ENCODE data around the gene GTF3C6. TPM values are rescaled to one million over a fixed set of nuclear protein-coding genes. Genes with fewer than 3 reads are reported as not detected.
"Not testable (repeated sequence)": the region's sequence is repeated elsewhere in the genome, so short reads cannot be mapped to it uniquely, and the experiment has no call there.

GTF3C6 gene
- polyA plus RNA-seq, 1 donor: 70.6 TPM

DNA sequence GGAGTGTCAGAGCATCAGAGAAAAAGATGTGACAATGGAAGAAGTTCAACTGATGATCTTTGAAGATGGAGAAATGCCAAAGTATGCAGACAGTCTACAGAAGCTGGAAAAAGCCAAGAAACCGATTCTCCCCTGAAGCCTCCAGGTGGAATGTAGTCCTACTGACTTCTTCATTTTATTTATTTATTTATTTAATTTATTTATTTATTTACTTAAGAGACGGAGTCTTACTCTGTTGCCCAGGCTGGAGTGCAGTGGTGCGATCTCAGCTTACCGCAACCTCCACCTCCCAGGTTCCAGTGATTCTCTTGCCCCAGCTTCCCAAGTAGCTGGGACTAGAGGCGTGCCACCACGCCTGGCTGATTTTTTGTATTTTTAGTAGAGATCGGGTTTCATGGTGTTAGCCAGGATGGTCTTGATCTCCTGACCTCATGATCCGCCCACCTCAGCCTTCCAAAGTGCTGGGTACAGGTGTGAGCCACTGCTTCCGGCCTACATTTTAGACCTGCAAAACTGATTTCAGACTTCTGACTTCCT lies 21.1 kb downstream of the GTF3C6 start:
- DNase-seq (ENCODE audit: low read depth): no peak

DNA sequence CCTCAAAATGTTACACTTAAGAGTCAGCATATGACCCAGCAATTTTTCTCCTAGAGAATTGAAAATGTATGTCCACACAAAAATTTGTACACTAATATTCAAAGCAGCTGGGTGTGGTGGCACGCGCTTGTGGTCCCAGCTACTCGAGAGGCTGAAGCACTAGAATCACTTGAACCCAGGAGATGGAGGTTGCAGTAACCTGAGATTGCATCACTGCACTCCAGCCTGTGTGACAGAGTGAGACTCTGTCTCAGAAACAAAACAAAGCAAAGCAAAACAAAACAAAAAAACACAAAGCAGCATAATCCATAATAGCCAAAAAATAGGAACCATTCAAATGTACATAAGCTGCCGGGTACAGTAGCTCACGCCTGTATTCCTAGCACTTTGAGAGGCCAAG lies 21.7 kb downstream of the GTF3C6 start:
- no peak for DNase-seq (ENCODE audit: low read depth)

DNA sequence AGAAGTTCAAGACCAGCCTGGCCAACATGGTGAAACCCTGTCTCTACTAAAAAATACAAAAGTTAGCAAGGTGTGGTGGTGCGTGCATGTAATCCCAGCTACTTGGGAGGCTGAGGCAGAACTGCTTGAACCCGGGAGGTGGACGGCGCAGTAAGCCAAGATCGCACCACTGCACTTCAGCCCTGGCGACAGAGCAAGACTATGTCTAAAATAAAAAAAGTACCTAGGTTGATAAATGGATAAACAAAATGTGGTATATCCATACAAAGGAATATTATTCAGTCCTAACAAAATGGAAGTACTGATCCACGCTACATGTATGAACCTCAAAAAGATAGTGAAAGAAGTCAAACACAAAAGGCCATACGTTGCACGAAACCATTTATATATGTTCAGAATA lies 22.1 kb downstream of the GTF3C6 start:
- DNase-seq (ENCODE audit: low read depth): no peak

DNA sequence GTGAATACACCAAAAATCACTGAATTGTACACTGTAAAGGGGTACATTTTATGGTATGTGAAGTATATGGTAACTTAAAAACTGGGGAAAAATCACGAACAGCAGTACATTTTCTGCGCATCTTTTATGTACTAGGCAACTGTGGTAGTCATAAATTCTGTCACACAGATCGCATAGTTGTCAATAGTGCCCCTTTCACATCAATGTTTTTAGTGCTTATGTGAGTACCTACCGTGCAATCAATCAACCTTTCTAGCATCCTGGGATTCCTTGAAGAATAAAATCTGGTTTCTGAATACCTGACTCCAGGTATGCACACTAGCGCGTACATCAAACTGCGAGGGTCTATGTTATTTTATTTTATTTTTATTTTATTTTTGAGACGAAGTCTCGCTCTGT lies 22.7 kb downstream of the GTF3C6 start:
- DNase-seq (ENCODE audit: low read depth): no peak

DNA sequence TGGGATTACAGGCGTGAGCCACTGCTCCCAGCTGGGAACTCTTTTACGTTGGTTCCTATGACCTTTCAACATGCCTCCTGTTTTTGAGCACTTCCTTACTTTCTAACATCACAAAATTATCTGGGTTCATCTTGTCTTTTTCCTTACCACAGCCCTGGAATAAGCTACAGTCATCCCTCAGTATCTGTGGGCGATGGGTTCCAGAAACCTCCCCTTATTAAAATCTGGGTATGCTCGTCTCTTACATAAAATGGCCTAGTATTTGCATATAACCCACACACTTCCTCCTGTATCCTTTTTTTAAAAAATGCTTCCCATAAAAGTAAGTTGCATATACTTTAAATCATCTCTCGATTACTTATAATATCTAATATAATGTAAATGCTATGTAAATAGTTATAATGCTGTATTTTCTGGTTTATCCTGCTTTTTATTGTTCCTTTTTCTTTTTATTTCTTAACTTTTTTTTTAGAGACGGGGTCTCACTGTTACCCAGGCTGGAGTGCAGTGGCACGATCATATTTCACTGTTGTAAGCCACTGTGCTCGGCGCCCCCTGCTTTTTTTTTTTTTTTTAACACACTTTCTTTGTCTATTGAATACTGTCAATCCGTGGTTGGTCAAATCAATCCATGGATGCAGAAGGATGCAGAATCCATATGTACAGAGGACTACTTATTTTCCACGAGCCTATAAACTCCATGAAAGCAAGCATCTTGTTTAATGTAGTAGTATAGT lies 32.5 kb downstream of the GTF3C6 start:
- DNase-seq (ENCODE audit: low read depth): no peak

DNA sequence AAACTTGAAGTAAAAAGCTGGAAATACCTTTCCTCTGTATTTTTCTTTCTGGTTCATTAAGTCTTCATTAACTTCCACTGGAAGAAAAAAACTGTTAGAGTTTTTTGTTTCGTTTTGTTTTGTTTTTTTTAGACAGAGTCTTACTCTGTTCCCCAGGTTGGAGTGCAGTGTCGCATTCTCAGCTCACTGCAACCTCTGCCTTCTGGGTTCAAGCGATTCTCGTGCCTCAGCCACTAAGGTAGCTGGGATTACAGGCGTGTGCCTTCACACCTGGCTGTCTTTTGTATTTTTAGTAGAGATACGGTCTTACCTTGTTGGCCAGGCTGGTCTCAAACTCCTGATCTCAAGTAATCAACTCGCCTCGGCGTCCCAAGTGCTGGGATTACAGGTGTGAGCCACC lies 38.2 kb downstream of the GTF3C6 start:
- no peak for DNase-seq (ENCODE audit: low read depth)

DNA sequence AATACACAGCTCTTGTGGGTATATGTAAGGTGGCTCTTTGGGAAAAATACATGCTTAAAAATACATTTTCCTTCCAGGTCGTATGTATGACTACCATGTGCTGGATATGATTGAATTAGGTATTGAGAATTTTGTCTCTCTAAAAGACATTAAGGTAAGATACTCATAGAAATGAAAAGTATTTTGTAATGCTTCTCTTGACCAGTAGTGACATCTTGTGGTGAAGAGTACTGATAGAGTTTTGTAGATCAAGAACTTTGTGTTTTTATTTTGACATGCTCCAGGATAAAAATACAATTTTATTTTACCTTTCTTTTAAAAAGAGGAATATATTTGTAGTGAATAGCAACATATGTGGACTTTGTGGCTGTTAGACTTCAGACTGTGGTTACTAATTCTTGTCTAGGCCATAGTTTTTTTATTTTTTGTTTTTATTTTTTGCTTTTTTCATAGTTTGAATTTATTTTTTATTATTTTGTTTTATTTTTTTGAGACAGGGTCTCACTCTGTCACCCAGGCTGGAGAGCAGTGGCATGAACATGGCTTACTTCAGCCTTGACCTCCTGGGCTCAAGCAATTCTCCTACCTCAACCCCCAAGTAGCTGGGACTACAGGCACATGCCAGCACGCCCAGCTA lies 41.2 kb downstream of the GTF3C6 start:
- DNase-seq (ENCODE audit: low read depth): no peak

DNA sequence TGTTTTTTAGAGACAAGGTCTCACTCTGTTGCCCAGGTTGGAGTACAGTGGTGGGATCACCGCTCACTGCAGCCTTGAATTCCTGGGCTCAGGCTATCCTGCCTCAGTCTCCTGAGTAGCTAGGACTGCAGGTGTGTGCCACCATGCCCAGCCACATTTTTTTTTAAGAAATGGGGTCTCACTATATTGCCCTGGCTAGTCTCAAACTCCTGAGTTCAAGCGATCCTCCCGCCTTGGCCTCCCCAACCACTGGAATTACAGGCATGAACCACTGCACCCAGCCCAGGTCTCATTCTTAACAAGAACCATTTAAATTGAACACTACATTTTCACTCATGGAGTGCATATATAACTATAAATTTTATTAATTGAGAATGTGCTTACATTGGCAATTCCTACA lies 43.8 kb downstream of the GTF3C6 start:
- DNase-seq (ENCODE audit: low read depth): no peak

DNA sequence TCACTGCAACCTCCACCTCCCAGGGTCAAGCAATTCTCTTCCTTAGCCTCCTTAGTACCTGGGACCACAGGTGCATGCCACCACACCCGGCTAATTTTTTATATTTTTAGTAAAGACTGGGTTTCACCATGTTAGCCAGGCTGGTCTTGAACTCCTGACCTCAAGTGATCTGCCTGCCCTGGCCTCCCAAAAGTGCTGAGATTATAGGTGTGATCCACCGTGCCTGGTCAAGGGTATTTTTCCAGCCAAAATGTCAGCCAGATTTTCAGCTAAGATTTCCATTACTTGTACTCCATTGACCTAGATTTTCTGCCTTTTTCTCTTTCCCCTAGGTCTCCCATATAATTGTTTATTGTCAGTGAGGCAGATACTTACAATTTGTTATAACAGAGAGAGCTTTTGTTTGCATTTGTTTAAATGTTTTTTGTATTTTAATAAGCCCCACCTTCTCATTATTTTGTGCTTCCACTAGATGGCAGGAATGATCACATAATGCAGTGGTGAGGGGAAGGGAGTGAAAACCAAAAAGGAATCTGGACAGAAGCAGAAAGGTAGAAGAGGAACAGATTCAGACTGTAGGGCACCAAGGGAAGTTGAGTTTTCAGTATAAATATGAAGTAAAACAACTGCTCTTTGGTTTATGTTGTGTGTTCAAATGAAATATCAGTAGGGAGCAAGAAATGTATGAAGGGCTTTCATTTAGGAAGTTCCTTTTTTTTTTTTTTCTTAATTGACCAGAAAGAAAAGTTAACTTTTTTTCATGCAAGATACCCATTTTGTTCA lies 53.0 kb downstream of the GTF3C6 start:
- DNase-seq (ENCODE audit: low read depth): peak; percentile 29

DNA sequence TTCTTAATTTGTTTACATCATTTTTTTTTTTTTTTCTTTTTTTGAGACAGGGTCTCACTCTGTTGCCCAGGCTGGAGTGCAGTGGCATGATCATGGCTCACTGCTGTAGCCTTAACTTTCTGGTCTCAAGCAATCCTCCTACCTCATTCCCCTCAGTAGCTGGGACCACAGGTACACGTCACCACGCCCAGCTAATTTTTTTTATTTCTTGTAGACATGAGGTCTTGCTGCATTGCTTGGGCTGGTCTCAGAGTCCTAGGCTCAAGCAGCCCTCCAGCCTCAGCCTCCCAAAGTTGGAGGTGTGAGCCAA lies 53.6 kb downstream of the GTF3C6 start:
- DNase-seq (ENCODE audit: low read depth): no peak

DNA sequence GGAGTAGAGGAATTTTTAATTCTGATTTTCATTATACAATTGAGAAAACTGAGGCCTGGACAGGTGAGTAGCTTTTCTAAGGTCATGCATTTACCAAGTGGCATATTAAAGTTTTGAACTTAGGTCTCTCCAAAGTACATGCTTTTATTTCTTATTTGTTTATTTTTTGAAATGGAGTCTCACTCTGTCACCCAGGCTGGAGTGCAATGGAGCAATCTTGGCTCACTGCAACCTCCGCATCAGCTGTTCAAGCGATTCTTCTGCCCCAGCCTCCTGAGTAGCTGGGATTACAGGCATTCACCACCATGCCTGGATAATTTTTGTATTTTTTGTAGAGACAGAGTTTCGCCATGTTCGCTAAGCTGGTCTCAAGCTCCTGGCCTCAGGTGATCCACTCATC lies 54.0 kb downstream of the GTF3C6 start:
- DNase-seq (ENCODE audit: low read depth): not testable (repeated sequence)

DNA sequence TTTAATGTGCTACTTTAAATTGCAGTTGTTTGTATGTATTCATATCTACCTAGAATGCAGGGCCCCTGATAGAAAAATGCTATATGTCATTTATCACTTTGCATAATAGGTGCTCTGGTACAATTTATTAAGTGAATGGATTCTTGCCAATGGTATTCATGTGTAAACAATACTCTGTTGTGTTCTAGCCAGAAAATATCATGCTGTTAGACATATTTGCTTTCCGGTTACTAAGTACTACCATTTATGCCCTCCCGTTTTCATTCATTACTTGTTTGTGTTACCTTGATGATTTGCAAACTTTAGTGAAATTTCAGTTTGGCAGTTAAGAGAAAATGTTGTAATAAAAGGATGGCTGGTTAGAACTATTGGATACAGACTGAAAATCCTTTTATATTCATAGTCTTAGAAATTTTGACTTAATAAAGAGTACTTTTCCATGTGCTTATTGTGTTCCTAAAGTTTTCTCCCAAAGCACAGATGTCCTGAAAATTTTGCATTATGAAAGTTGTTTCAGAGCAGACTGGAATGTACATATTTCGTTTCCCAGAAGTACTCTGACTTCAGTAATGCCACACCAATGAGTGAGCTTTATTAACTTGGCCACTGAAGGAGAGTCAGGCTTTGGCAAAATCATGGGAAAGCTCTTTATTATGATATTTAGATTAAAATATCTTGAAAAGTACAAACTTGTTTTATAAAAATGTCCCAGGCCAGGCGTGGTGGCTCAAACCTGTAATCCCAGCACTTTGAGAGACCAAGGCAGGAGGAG lies 54.8 kb downstream of the GTF3C6 start:
- no peak for DNase-seq (ENCODE audit: low read depth)

DNA sequence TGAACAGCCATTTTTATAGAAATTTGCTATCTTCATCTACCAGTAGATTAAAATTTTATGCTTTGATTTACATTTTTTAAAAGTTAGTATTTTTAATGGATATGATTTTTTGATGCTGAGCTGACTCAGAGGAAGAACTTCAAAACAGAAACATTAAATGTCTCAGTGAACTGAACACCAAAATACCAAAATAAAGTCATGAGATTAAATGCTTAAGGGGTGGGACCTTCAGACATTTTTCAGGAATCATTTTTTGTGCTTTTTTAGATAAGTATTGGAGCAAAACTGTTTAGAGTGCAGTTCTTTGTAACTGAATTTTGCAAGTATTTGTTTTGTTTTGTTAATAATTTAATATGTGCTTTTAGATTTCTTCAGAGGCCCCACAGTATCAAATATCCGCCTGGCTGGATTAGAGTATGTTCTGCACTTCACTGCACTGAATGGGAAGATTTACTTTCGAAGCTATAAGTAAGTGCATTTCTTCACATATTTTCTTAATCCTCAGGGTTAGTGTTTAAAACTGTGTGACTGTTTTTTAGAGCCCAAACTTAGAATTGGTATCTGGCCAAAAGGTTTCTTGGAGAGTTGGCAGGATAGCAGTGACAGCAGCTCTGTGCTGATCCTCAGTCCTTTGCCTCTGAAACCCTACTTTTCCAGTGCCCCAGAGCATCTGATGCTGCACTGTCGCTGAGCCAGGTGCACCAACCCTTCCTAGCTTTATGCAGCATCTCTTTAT lies 57.1 kb downstream of the GTF3C6 start:
- DNase-seq (ENCODE audit: low read depth): no peak

DNA sequence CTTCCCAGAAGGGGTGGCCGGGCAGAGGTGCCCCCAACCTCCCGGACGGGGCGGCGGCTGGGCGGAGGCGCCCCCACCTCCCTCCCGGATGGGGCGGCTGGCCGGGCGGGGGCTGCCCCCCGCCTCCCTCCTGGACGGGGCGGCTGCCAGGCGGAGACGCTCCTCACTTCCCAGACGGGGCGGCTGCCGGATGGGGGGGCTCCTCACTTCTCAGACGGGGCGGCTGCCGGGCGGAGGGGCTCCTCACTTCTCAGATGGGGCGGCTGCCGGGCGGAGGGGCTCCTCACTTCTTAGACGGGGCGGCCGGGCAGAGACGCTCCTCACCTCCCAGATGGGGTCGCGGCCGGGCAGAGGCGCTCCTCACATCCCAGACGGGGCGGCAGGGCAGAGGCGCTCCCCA lies 58.7 kb downstream of the GTF3C6 start:
- not testable (repeated sequence) for DNase-seq (ENCODE audit: low read depth)

Other genes starting within 250 kb of the GTF3C6 start
- 12.7 TPM for gene CDK19, start 143.2 kb upstream of the GTF3C6 start, polyA plus RNA-seq (ENCODE audit: insufficient read length)
- gene AMD1, start 83.9 kb upstream of the GTF3C6 start, polyA plus RNA-seq (ENCODE audit: insufficient read length): 49.1 TPM
- 28.1 TPM for gene RPF2, start 23.3 kb downstream of the GTF3C6 start, polyA plus RNA-seq (ENCODE audit: insufficient read length)
- gene SLC16A10, start 128.8 kb downstream of the GTF3C6 start, polyA plus RNA-seq (ENCODE audit: insufficient read length): 4.4 TPM

Data from forelimb muscle (tissue), 1 donor.